ENCODE results near the gene CMC1. TPM values are rescaled to one million over a fixed set of nuclear protein-coding genes. Genes with fewer than 3 reads are reported as not detected.

CMC1 gene
- total and polyA plus RNA-seq, 9 of the 15 experiments (the other 6 are each of a cell fraction or from before 2014, with no cell fraction given): 15.9 to 74.6 (median 48.9) TPM

DNA sequence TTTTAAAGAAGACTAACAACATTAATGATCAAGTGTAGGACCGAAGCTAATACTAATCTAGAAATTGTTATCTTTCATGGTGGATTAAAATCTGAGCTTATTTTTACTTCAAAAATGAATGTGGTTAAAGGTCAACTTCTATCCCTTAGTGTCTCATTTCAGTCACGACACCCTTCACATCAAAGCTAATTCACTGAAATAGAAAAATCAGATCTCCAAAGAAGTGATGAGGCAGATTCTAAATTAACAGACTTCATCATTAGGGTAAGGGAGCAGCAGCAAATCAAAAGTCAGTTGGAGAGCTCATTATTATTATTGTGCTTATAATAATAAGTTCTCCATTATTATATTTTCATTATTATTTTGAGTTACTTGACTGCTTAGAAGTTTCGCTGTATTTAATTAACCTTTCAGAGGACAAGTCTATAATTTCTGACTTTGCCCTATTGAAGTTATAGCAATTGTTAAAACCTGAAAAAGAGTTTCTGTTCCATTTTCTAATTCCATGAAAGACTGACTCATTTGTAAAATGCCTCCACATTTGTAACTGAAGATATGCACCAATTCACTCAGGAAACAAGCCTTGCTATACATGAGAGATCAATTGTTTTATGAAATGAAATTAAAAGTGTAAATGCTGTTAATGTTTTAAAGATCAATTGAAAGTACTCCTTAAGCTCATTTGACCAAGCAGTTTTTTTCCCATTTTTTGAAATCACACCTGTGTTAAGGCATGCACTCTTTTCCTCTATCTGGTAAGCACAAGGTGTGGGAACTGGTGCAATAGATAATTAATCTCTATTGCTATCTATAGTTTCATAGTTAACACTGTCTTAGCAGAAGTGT is 23.1 kb upstream of the CMC1 start:
- ChIA-PET CTCF (ENCODE audit: low intra/inter-chr PET ratio) (no interaction called here), POLR2A (no interaction called here)
- ATAC-seq: no peak
- no TSS peak for BruUV-seq (replicated peaks)
- no peak overlapping the region for H3K4me2 ChIP-seq (ENCODE audit: insufficient read depth, low read length)
- TF ChIP-seq SOX6 (IDR thresholded peaks at IDR 0.05) (no peak), ZNF766 (CRISPR knock-in tag; conservative IDR thresholded peaks at IDR 0.05) (no peak), MTF1 (CRISPR knock-in tag; IDR thresholded peaks at IDR 0.05; ENCODE audit: borderline replicate concordance) (no peak), BRD4 (IDR thresholded peaks at IDR 0.05) (no peak), KLF6 (CRISPR knock-in tag; IDR thresholded peaks at IDR 0.05; ENCODE audit: borderline replicate concordance) (no peak), HNRNPL (IDR thresholded peaks at IDR 0.05; ENCODE audit: low read depth, low read length) (no peak), ZNF134 (CRISPR knock-in tag; conservative IDR thresholded peaks at IDR 0.05) (no peak), FOXA3 (CRISPR knock-in tag; conservative IDR thresholded peaks at IDR 0.05 in 1 of 2, IDR thresholded peaks at IDR 0.05 in 1 of 2) (no peak), ZSCAN29 (IDR thresholded peaks at IDR 0.05) (no peak), KAT8 (IDR thresholded peaks at IDR 0.05; ENCODE audit: low read depth) (no peak), SETDB1 (IDR thresholded peaks at IDR 0.05; ENCODE audit: low read length) (no peak), RB1 (IDR thresholded peaks at IDR 0.05; ENCODE audit: low read depth) (no peak)
- TF ChIP-seq, protein P1, sequence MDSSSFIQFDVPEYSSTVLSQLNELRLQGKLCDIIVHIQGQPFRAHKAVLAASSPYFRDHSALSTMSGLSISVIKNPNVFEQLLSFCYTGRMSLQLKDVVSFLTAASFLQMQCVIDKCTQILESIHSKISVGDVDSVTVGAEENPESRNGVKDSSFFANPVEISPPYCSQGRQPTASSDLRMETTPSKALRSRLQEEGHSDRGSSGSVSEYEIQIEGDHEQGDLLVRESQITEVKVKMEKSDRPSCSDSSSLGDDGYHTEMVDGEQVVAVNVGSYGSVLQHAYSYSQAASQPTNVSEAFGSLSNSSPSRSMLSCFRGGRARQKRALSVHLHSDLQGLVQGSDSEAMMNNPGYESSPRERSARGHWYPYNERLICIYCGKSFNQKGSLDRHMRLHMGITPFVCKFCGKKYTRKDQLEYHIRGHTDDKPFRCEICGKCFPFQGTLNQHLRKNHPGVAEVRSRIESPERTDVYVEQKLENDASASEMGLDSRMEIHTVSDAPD (CRISPR knock-in tag; IDR thresholded peaks at IDR 0.05): no peak
- TF ChIP-seq, protein P2, sequence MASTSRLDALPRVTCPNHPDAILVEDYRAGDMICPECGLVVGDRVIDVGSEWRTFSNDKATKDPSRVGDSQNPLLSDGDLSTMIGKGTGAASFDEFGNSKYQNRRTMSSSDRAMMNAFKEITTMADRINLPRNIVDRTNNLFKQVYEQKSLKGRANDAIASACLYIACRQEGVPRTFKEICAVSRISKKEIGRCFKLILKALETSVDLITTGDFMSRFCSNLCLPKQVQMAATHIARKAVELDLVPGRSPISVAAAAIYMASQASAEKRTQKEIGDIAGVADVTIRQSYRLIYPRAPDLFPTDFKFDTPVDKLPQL (IDR thresholded peaks at IDR 0.05; ENCODE audit: extremely low read depth, insufficient read length): no peak
- TF ChIP-seq, protein P3, sequence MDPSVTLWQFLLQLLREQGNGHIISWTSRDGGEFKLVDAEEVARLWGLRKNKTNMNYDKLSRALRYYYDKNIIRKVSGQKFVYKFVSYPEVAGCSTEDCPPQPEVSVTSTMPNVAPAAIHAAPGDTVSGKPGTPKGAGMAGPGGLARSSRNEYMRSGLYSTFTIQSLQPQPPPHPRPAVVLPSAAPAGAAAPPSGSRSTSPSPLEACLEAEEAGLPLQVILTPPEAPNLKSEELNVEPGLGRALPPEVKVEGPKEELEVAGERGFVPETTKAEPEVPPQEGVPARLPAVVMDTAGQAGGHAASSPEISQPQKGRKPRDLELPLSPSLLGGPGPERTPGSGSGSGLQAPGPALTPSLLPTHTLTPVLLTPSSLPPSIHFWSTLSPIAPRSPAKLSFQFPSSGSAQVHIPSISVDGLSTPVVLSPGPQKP (CRISPR knock-in tag; IDR thresholded peaks at IDR 0.05): no peak
- TF ChIP-seq, protein P4, sequence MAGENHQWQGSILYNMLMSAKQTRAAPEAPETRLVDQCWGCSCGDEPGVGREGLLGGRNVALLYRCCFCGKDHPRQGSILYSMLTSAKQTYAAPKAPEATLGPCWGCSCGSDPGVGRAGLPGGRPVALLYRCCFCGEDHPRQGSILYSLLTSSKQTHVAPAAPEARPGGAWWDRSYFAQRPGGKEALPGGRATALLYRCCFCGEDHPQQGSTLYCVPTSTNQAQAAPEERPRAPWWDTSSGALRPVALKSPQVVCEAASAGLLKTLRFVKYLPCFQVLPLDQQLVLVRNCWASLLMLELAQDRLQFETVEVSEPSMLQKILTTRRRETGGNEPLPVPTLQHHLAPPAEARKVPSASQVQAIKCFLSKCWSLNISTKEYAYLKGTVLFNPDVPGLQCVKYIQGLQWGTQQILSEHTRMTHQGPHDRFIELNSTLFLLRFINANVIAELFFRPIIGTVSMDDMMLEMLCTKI (IDR thresholded peaks at IDR 0.05; ENCODE audit: partially characterized antibody): no peak
- TF ChIP-seq, protein P5, sequence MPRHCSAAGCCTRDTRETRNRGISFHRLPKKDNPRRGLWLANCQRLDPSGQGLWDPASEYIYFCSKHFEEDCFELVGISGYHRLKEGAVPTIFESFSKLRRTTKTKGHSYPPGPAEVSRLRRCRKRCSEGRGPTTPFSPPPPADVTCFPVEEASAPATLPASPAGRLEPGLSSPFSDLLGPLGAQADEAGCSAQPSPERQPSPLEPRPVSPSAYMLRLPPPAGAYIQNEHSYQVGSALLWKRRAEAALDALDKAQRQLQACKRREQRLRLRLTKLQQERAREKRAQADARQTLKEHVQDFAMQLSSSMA (CRISPR knock-in tag; IDR thresholded peaks at IDR 0.05): no peak
- no peaks in the 10 kb centered on the region for H3K9me1 ChIP-seq (ENCODE audit: control insufficient read depth, insufficient read depth, low read length)
- no peak overlapping the region for H3K4me3 ChIP-seq
- no peak for FAIRE-seq
- no peaks in the 10 kb centered on the region for H3K27me3 ChIP-seq (ENCODE audit: control insufficient read depth in 2 of 2, insufficient read depth in 2 of 2, low read length in 2 of 2)
- H3K36me3 ChIP-seq (ENCODE audit: control insufficient read depth, insufficient read depth, low read length): no peaks in the 10 kb centered on the region
- H2AFZ ChIP-seq (ENCODE audit: low read depth, low read length): no peak overlapping the region
- in situ Hi-C loops (cut with MboI) (no loop called here), intact Hi-C loops (cut with micrococcal nuclease) (no loop called here)
- H3K27ac ChIP-seq (ENCODE audit: extremely low read depth, low read depth, low read length): no peak overlapping the region
- no peaks in the 10 kb centered on the region for H4K20me1 ChIP-seq (replicated peaks; ENCODE audit: control insufficient read depth, insufficient read depth, low read length)
- 0% methylated on average over 3 of the region's 3 CpGs for WGBS (ENCODE audit: insufficient coverage, low coverage, missing lambda C conversion rate)
- no peaks in the 10 kb centered on the region for H3K9me3 ChIP-seq (replicated peaks; ENCODE audit: control insufficient read depth, insufficient read depth, low read depth, low read length)
- DNase-seq (ENCODE audit: extremely low read depth in 1 of 4, low spot score in 3 of 4): no peak
- H3K79me2 ChIP-seq (ENCODE audit: control insufficient read depth, insufficient read depth, low read length): no peaks in the 10 kb centered on the region
- no peaks in the 10 kb centered on the region for H3K4me1 ChIP-seq (replicated peaks in 1 of 2; ENCODE audit: control insufficient read depth in 2 of 2, insufficient read depth in 2 of 2, low read length in 2 of 2)
- no peak overlapping the region for H3K9ac ChIP-seq (ENCODE audit: insufficient read depth in 1 of 2, low read depth in 2 of 2, low read length in 2 of 2)
